HCT116 (cell line): Measurements from ENCODE around the gene TMEM131.

Source experiments
- EZH2phosphoT487 ChIP-seq: fragments of 200-600 bp; IDR thresholded peaks from 2 replicates; pipeline ENCODE4 v1.6.1; 2018; ENCODE audit warnings: antibody characterized with exemption, borderline replicate concordance
- FOSL1 ChIP-seq: IDR thresholded peaks from 2 replicates; pipeline ENCODE4 v1.6.1; 2012; ENCODE audit warnings: low read depth
- POLR2AphosphoS5 ChIP-seq: IDR thresholded peaks from 2 replicates; pipeline ENCODE4 v1.6.1; 2011; ENCODE audit warnings: mild to moderate bottlenecking, low read depth, low read length, moderate library complexity
- RAD21 ChIP-seq: IDR thresholded peaks from 2 replicates; pipeline ENCODE4 v1.6.1; 2012; ENCODE audit warnings: low read depth, mild to moderate bottlenecking
- SIN3A ChIP-seq: IDR thresholded peaks from 2 replicates; pipeline ENCODE4 v1.6.1; 2012; ENCODE audit warnings: low read depth
- SP1 ChIP-seq: IDR thresholded peaks from 2 replicates; pipeline ENCODE4 v1.6.1; 2012; ENCODE audit warnings: low read depth
- SRF ChIP-seq: IDR thresholded peaks from 2 replicates; pipeline ENCODE4 v1.6.1; 2012; ENCODE audit warnings: low read depth
- YY1 ChIP-seq: IDR thresholded peaks from 2 replicates; pipeline ENCODE4 v1.6.1; 2011; ENCODE audit warnings: low read length, low read depth, moderate library complexity, mild to moderate bottlenecking; ENCODE audit not compliant: insufficient replicate concordance; ENCODE audit errors: extremely low read depth
- TF ChIP-seq, protein P1 (sequence below), 3 experiments: fragments of 200-600 bp in 1 of 3; sonication (generic) in 1 of 3; IDR thresholded peaks in 2 of 3; conservative IDR thresholded peaks in 1 of 3; 2 replicates each; pipeline ENCODE4 v1.5.1; 2012 to 2017; ENCODE audit warnings: low read depth in 2 of 3, low read length in 2 of 3, antibody characterized with exemption in 1 of 3, borderline replicate concordance in 1 of 3, control low read depth in 1 of 3, mild to moderate bottlenecking in 1 of 3, mixed read lengths in 1 of 3, mixed run types in 1 of 3, moderate library complexity in 1 of 3; ENCODE audit not compliant: insufficient read depth in 1 of 3
- TF ChIP-seq, protein P2 (sequence below): IDR thresholded peaks from 2 replicates; pipeline ENCODE4 v1.6.1; 2012

DNA sequence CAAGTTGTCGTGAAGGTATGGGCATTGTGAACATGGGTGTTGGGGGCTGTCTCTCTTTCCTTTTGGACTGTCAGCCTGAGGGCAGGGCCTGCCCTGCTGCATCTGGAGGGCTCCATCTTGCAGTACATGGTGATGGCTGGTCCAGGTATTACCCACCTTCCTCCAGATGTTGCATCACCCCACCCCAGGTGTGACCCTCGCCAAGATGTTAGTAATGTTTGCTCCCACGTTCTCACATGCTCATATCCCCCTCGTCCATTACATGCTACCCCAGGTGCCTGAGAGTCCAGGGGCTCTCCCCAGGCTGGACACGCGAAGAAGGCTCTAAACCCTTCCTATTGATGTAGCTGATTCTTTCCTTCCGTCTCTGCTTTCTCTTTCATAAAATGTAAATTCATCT lies 268.5 kb downstream of the TMEM131 start:
- TF ChIP-seq EZH2phosphoT487 (no peak), SP1 (no peak), SRF (no peak), SIN3A (no peak), YY1 (no peak), POLR2AphosphoS5 (no peak), FOSL1 (no peak), RAD21 (no peak)
- TF ChIP-seq, protein P1, sequence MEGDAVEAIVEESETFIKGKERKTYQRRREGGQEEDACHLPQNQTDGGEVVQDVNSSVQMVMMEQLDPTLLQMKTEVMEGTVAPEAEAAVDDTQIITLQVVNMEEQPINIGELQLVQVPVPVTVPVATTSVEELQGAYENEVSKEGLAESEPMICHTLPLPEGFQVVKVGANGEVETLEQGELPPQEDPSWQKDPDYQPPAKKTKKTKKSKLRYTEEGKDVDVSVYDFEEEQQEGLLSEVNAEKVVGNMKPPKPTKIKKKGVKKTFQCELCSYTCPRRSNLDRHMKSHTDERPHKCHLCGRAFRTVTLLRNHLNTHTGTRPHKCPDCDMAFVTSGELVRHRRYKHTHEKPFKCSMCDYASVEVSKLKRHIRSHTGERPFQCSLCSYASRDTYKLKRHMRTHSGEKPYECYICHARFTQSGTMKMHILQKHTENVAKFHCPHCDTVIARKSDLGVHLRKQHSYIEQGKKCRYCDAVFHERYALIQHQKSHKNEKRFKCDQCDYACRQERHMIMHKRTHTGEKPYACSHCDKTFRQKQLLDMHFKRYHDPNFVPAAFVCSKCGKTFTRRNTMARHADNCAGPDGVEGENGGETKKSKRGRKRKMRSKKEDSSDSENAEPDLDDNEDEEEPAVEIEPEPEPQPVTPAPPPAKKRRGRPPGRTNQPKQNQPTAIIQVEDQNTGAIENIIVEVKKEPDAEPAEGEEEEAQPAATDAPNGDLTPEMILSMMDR (IDR thresholded peaks at IDR 0.05 in 2 of 3, conservative IDR thresholded peaks at IDR 0.05 in 1 of 3; ENCODE audit: borderline replicate concordance in 1 of 3, insufficient read depth in 1 of 3, low read depth in 2 of 3, low read length in 2 of 3), result no peak
- TF ChIP-seq, protein P2, sequence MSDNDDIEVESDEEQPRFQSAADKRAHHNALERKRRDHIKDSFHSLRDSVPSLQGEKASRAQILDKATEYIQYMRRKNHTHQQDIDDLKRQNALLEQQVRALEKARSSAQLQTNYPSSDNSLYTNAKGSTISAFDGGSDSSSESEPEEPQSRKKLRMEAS, result no peak
